ENCODE measurements around the gene ZC3H4. TPM values are rescaled to one million over a fixed set of nuclear protein-coding genes. Genes with fewer than 3 reads are reported as not detected.

The ZC3H4 gene
- total RNA-seq, 6 experiments from 2014 or later = 8.3 to 19.1 (median 15.1) TPM

DNA sequence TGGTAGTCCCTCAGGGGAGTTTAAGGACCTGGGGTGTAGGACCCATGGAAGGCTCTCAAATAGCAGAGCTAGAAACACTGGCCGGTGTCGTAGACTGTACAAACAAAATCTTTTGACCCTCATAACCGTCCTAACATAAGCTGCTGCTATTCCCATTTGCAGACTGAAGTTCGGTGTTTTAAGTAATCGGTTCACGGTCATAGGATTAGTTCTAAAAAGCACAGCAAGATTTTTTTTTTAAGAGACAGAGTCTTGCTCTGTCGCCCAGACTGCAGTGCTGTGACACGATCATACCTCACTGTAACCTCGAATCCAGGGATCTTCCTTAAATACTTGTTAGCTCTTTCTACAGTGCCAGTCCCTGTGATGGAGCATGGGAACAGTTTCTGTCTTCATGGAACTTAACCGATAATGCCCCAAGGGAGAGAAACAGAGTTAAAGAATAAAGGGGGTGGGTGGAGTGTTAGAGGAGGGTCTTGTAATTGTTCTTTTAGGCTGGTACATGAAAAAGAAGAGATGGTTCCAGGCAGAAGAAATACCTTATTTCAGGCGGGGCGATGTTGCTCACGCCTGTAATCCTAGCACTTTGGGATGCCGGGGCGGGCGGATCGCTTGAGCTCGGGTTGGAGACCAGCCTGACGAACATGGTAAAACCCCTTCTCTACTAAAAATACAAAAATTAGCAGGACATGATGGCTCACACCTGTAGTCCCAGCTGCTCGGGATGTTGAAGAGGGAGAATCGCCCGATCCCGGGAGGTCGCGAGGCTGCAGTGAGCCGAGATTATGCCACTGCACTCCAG is 475 bp upstream of the ZC3H4 start:
- H3K27ac ChIP-seq = peak overlapping the region; percentile 100
- DNase-seq (no peak), ATAC-seq (no peak)
- WGBS (ENCODE audit: insufficient coverage, low coverage, low lambda C conversion rate, missing lambda C conversion rate) = 57% methylated on average over 19 of the region's 26 CpGs
- H3K9me3 ChIP-seq = no peaks in the 10 kb centered on the region
- no peaks in the 10 kb centered on the region for H3K36me3 ChIP-seq
- peak overlapping the region; percentile 86 to 95 (median 90) for H3K4me3 ChIP-seq
- TF ChIP-seq, protein P1, sequence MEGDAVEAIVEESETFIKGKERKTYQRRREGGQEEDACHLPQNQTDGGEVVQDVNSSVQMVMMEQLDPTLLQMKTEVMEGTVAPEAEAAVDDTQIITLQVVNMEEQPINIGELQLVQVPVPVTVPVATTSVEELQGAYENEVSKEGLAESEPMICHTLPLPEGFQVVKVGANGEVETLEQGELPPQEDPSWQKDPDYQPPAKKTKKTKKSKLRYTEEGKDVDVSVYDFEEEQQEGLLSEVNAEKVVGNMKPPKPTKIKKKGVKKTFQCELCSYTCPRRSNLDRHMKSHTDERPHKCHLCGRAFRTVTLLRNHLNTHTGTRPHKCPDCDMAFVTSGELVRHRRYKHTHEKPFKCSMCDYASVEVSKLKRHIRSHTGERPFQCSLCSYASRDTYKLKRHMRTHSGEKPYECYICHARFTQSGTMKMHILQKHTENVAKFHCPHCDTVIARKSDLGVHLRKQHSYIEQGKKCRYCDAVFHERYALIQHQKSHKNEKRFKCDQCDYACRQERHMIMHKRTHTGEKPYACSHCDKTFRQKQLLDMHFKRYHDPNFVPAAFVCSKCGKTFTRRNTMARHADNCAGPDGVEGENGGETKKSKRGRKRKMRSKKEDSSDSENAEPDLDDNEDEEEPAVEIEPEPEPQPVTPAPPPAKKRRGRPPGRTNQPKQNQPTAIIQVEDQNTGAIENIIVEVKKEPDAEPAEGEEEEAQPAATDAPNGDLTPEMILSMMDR (IDR thresholded peaks at IDR 0.05) = no peak
- no peak for TF ChIP-seq POLR2A (IDR thresholded peaks at IDR 0.05)
- peaks cover 0 to 16% (median 0%) of the 10 kb centered on the region in 4 donors for H3K4me1 ChIP-seq
- intact Hi-C loops (cut with DNase I) = no loop called here
- H3K27me3 ChIP-seq = no peaks in the 10 kb centered on the region

DNA sequence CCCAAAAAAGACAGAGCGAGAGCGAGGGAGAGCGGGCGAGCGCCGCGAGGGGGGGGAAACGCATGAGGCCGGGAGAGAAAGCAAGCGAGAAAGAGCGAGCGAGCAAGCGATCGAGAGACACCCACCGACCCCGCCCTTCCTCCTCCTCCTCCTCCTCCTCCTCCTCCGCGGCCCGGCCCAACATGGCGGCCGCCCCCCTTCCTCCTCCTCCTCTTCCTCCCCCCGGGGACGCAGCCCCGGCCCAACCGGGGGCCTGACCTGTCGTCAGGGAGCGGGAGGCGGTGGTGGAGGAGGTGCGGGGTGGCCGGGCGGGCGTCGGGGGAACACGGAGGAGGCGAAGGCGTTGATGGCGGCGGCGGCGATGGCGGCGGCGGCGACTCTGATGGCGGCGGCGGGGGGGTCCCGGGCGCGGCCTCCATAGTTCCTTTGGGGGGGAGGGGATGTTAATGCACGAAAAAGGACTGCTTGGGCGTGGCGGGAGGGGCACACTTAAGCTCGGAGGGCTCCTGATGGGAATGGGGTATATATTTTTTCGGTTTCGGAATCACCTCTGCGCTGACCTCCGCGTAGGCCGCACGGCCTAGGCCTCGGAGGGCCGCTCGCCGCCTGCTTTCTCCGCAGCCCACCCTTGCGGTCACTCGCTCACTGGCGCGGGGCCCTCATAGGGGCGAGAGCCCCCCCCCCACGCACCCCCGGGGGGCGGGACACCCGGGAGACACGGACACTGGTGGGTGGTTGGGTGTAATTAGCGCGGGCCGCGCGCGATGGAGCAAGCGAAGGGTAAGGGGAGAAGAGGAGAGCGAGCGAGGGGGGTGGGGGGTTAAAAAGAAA is 1.2 kb downstream of the ZC3H4 start:
- H3K27me3 ChIP-seq = no peaks in the 10 kb centered on the region
- intact Hi-C loops (cut with DNase I) = no loop called here
- peaks cover 0 to 29% (median 5%) of the 10 kb centered on the region in 4 donors for H3K4me1 ChIP-seq
- no peaks in the 10 kb centered on the region for H3K36me3 ChIP-seq
- H3K4me3 ChIP-seq = peak overlapping the region; percentile 86 to 95 (median 90)
- H3K9me3 ChIP-seq = no peaks in the 10 kb centered on the region
- TF ChIP-seq, protein P1 (IDR thresholded peaks at IDR 0.05) = no peak
- peak; percentile 67 for TF ChIP-seq POLR2A (IDR thresholded peaks at IDR 0.05)
- ATAC-seq = peak; percentile 29 to 60 (median 57)
- 0% methylated on average over 38 of the region's 85 CpGs for WGBS (ENCODE audit: insufficient coverage, low coverage, low lambda C conversion rate, missing lambda C conversion rate)
- peak overlapping the region; percentile 100 for H3K27ac ChIP-seq
- DNase-seq = peak; percentile 89 to 91 (median 90)

- intact Hi-C loops (cut with DNase I) = no loop called here
- no peak for TF ChIP-seq POLR2A (IDR thresholded peaks at IDR 0.05)
- TF ChIP-seq, protein P1 (IDR thresholded peaks at IDR 0.05) = no peak
Observed at GRCh38 chr19:47111682-47112165, 1.9 kb downstream of the ZC3H4 start.

GRCh38 chr19:47111006-47111621 is 2.5 kb downstream of the ZC3H4 start:
- Histone ChIP-seq H3K36me3 (no peaks in the 10 kb centered on the region), H3K4me3 (peak overlapping the region; percentile 86 to 95 (median 90)), H3K27me3 (no peaks in the 10 kb centered on the region), H3K9me3 (no peaks in the 10 kb centered on the region), H3K27ac (peak overlapping the region; percentile 100), H3K4me1 (peaks cover 0 to 42% (median 9%) of the 10 kb centered on the region in 4 donors)
- ATAC-seq (no peak), DNase-seq (peak in 2 of 3 donors; percentile 43 to 66)
- WGBS (ENCODE audit: insufficient coverage, low coverage, low lambda C conversion rate, missing lambda C conversion rate) = 6% methylated on average over 17 of the region's 35 CpGs
- intact Hi-C loops (cut with DNase I) = no loop called here
- no peak for TF ChIP-seq POLR2A (IDR thresholded peaks at IDR 0.05)

More at GRCh38 chr19:47111682-47112165, 1.9 kb downstream of the ZC3H4 start:
- H3K27me3 ChIP-seq = no peaks in the 10 kb centered on the region
- H3K4me1 ChIP-seq = peaks cover 0 to 36% (median 7%) of the 10 kb centered on the region in 4 donors
- WGBS (ENCODE audit: insufficient coverage, low coverage, low lambda C conversion rate, missing lambda C conversion rate) = 0% methylated on average over 3 of the region's 24 CpGs
- peak in 1 of 3 donors; percentile 62 for DNase-seq
- H3K27ac ChIP-seq = peak overlapping the region; percentile 100
- no peak for ATAC-seq
- H3K9me3 ChIP-seq = no peaks in the 10 kb centered on the region
- H3K4me3 ChIP-seq = peak overlapping the region; percentile 86 to 95 (median 90)
- no peaks in the 10 kb centered on the region for H3K36me3 ChIP-seq
